ENCODE results near the gene EDAR. TPM values are rescaled to one million over a fixed set of nuclear protein-coding genes. Genes with fewer than 3 reads are reported as not detected.

The EDAR gene
- total RNA-seq, 2 donors from 2014 or later = 0.69 to 1.1 TPM

- H3K36me3 ChIP-seq = no peaks in the 10 kb centered on the region
- no peaks in the 10 kb centered on the region for H3K27me3 ChIP-seq
- no peak overlapping the region for H3K27ac ChIP-seq
- H3K4me3 ChIP-seq = no peak overlapping the region
- DNase-seq = no peak
- no peak for TF ChIP-seq CTCF (IDR thresholded peaks at IDR 0.05)
- intact Hi-C loops (cut with DNase I) = no loop called here
- H3K9ac ChIP-seq (ENCODE audit: low read depth in 2 of 2, low read length in 2 of 2) = no peak overlapping the region
- no peaks in the 10 kb centered on the region for H3K9me3 ChIP-seq
- peaks cover 23% of the 10 kb centered on the region for H3K4me1 ChIP-seq
Observed at GRCh38 chr2:108967757-108968156, 21.3 kb downstream of the EDAR start.

- intact Hi-C loops (cut with DNase I) = no loop called here
- no peak for DNase-seq
- no peak overlapping the region for H3K9ac ChIP-seq (ENCODE audit: low read depth in 2 of 2, low read length in 2 of 2)
- H3K36me3 ChIP-seq = no peaks in the 10 kb centered on the region
- H3K4me1 ChIP-seq = peaks cover 6% of the 10 kb centered on the region
- no peak overlapping the region for H3K4me3 ChIP-seq
- no peaks in the 10 kb centered on the region for H3K9me3 ChIP-seq
- H3K27ac ChIP-seq = no peak overlapping the region
- H3K27me3 ChIP-seq = no peaks in the 10 kb centered on the region
- no peak for TF ChIP-seq CTCF (IDR thresholded peaks at IDR 0.05)
Observed at GRCh38 chr2:108965540-108966289, 23.3 kb downstream of the EDAR start.

GRCh38 chr2:108963057-108963456 lies 26.0 kb downstream of the EDAR start:
- Histone ChIP-seq H3K27ac (no peak overlapping the region), H3K4me1 (no peaks in the 10 kb centered on the region), H3K9ac (ENCODE audit: low read depth in 2 of 2, low read length in 2 of 2) (no peak overlapping the region), H3K36me3 (no peaks in the 10 kb centered on the region), H3K27me3 (no peaks in the 10 kb centered on the region), H3K9me3 (no peaks in the 10 kb centered on the region), H3K4me3 (no peak overlapping the region)
- no peak for TF ChIP-seq CTCF (IDR thresholded peaks at IDR 0.05)
- intact Hi-C loops (cut with DNase I) = no loop called here
- no peak for DNase-seq

GRCh38 chr2:108961796-108962195 lies 27.2 kb downstream of the EDAR start:
- no peak overlapping the region for H3K9ac ChIP-seq (ENCODE audit: low read depth in 2 of 2, low read length in 2 of 2)
- H3K4me3 ChIP-seq = no peak overlapping the region
- H3K4me1 ChIP-seq = no peaks in the 10 kb centered on the region
- H3K27me3 ChIP-seq = no peaks in the 10 kb centered on the region
- TF ChIP-seq CTCF (IDR thresholded peaks at IDR 0.05) = no peak
- no peaks in the 10 kb centered on the region for H3K9me3 ChIP-seq
- H3K27ac ChIP-seq = no peak overlapping the region
- no peak for DNase-seq
- H3K36me3 ChIP-seq = no peaks in the 10 kb centered on the region
- intact Hi-C loops (cut with DNase I) = no loop called here

GRCh38 chr2:108960006-108960405 lies 29.0 kb downstream of the EDAR start:
- no peak overlapping the region for H3K4me3 ChIP-seq
- no peaks in the 10 kb centered on the region for H3K27me3 ChIP-seq
- no peaks in the 10 kb centered on the region for H3K36me3 ChIP-seq
- no peaks in the 10 kb centered on the region for H3K9me3 ChIP-seq
- no peaks in the 10 kb centered on the region for H3K4me1 ChIP-seq
- TF ChIP-seq CTCF (IDR thresholded peaks at IDR 0.05) = no peak
- intact Hi-C loops (cut with DNase I) = no loop called here
- no peak overlapping the region for H3K9ac ChIP-seq (ENCODE audit: low read depth in 2 of 2, low read length in 2 of 2)
- DNase-seq = no peak
- no peak overlapping the region for H3K27ac ChIP-seq
